NK-92 (cell line): ENCODE data around the gene TGIF1.

ENCODE experiments used
- DNase-seq: peaks from one replicate; lab custom pipeline; 2025; ENCODE audit not compliant: unreplicated experiment; lab: John Stamatoyannopoulos, UW

TGIF1 gene

GRCh38 chr18:3429121-3429520, 20.9 kb upstream of the TGIF1 start:
- no peak for DNase-seq

GRCh38 chr18:3434685-3435084, 15.3 kb upstream of the TGIF1 start:
- DNase-seq = no peak

GRCh38 chr18:3440341-3440740, 9.6 kb upstream of the TGIF1 start:
- DNase-seq = no peak

DNA sequence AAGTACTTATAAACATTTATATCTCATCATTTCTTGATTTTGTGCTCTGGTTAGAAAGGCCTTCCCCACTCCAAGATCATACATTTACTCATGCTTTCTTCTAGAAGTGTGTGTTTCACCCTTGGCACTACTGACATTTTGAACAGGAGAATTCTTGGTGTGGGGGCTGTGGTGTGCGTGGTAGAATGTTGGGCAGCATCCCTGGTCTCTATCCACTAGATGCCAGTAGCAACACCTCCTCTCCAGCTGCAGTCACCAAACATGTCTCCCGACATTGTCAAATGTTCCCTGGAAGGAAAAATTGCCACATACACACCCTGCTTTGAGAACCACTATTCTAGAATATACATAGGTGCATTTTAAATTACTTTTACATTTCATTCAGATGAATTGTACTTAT, 8.7 kb upstream of the TGIF1 start:
- no peak for DNase-seq

GRCh38 chr18:3442919-3443318, 7.1 kb upstream of the TGIF1 start:
- DNase-seq = no peak

DNA sequence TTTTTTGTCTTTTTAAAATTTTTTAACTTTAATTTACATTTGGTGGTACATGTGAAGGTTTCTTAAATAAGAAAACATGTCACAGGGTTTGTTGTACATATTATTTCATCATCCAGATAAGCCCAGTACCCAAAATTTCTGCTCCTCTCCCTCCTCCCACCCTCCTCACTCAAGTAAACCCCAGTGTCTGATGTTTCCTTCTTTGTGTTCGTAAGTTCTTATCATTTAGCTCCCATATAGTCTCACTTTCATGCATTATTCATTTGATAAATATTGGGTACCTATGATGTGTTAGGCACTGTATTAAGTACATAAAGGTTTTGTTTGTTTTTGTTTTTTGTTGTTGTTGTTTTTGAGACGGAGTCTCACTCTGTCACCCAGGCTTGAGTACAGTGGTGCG, 5.7 kb upstream of the TGIF1 start:
- no peak for DNase-seq

GRCh38 chr18:3444954-3445353, 5.0 kb upstream of the TGIF1 start:
- no peak for DNase-seq

GRCh38 chr18:3447068-3447894, 2.7 kb upstream of the TGIF1 start:
- DNase-seq = no peak

GRCh38 chr18:3447895-3448837, 1.8 kb upstream of the TGIF1 start:
- no peak for DNase-seq

- DNase-seq = no peak
These were observed 997 bp upstream of the TGIF1 start for GRCh38 chr18:3448838-3449511.

GRCh38 chr18:3449512-3450011, 410 bp upstream of the TGIF1 start:
- DNase-seq = no peak

- DNase-seq = no peak
These were observed 819 bp downstream of the TGIF1 start for GRCh38 chr18:3450799-3451182.

GRCh38 chr18:3451183-3451988, 1.4 kb downstream of the TGIF1 start:
- no peak for DNase-seq

GRCh38 chr18:3451989-3452749, 2.2 kb downstream of the TGIF1 start:
- no peak for DNase-seq

- DNase-seq = no peak
These were observed 3.0 kb downstream of the TGIF1 start for GRCh38 chr18:3452750-3453539.

GRCh38 chr18:3453540-3454364, 3.8 kb downstream of the TGIF1 start:
- DNase-seq = no peak

GRCh38 chr18:3454365-3455089, 4.6 kb downstream of the TGIF1 start:
- DNase-seq = no peak
